Adrenal gland (tissue), 5 donors: Measurements from ENCODE around the gene RYR3.

ENCODE experiments used
- CTCF ChIP-seq, 6 experiments: fragments of 450-650 bp in 4 of 6; fragments of 200-600 bp in 2 of 6; sonication (generic) in 1 of 6; IDR thresholded peaks; 1 replicate in 5 of 6; 2 replicates in 1 of 6; pipeline versions ENCODE4 v1.5.1 to v1.8.0; 2016 to 2021; ENCODE audit warnings: antibody characterized with exemption in 6 of 6, mild to moderate bottlenecking in 2 of 6, moderate library complexity in 1 of 6
- POLR2A ChIP-seq, 2 donors: fragments of 450-650 bp; IDR thresholded peaks; one replicate each; pipeline ENCODE4 v1.6.1; 2017; ENCODE audit warnings: antibody characterized with exemption in 2 of 2, mild to moderate bottlenecking in 2 of 2, moderate library complexity in 1 of 2
- donor health status: DM: no; HTN: no; CAD: no.

DNA sequence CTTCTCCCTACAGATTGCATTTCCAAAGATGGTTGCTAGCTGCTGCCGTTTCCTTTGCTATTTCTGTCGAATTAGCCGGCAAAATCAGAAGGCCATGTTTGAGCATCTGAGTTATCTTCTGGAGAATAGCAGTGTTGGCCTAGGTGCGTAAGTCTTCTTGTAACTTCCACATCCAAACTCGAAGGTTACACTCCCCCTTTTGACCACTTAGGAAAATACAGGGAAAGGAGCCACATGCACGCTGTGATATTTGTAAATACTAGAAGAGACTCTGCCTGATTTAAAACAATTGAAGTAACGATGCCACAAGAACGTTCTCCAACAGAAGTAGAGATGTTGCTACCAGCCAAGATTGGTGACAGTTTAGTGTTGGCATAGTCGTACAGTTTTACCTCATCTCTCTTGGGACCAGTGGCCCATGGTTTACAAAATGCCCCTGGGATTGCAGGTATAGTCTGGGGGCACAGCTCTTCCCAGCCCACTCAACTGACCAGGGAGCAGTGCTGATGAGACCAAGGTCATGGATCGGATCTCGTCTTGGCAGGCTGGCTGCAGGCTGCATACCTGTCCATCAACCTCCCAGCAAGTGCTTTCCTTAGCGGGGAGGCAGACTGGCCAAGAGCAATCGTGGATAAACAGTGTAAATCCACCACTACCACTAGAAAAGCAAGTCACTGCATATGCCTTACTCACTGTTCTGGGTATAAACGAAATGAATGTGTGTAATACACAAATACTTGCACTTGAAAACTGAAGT lies 389.1 kb downstream of the RYR3 start:
- no peak for TF ChIP-seq POLR2A (IDR thresholded peaks at IDR 0.05)
- TF ChIP-seq CTCF (IDR thresholded peaks at IDR 0.05), result no peak
